ENCODE results near the gene ASIC3.

DNA sequence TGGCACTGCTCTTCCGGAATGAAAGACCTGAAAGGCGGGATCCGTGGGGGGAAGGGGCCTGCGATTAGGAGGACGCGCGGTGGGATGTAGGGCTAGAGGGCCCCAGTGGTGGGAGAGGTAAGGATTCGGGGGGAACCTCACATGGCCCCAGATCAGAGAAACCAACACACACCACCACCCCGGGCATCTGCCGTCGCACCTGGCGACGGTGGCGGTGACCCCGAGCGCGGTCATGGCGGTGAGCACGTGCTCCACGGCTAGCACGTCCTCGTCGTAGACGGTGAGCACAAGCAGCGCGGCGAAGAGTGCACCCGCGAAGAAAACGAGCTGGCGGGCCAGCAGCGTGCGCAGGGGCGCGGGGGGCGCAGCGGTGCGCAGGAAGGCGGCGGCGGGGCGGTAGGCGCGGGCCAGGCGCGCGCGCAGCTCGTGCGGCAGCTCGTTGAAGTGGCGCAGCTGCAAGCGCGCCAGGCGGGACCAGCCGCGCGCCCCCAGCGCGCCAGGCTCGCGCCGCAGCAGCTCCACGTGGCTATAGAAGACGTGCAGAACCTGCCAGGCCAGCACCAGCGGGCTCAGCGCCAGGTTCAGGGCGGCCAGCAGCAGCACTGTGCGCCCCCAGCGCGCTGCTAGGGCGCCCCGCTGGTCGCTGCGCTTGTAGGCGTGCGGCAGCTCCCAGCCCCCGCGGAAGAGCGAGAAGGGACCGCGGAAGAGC lies 29.8 kb upstream of the ASIC3 start:
- TF ChIP-seq, protein P1, sequence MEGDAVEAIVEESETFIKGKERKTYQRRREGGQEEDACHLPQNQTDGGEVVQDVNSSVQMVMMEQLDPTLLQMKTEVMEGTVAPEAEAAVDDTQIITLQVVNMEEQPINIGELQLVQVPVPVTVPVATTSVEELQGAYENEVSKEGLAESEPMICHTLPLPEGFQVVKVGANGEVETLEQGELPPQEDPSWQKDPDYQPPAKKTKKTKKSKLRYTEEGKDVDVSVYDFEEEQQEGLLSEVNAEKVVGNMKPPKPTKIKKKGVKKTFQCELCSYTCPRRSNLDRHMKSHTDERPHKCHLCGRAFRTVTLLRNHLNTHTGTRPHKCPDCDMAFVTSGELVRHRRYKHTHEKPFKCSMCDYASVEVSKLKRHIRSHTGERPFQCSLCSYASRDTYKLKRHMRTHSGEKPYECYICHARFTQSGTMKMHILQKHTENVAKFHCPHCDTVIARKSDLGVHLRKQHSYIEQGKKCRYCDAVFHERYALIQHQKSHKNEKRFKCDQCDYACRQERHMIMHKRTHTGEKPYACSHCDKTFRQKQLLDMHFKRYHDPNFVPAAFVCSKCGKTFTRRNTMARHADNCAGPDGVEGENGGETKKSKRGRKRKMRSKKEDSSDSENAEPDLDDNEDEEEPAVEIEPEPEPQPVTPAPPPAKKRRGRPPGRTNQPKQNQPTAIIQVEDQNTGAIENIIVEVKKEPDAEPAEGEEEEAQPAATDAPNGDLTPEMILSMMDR (IDR thresholded peaks at IDR 0.05): no peak
- no peak for TF ChIP-seq POLR2A (IDR thresholded peaks at IDR 0.05)

Data from Peyer's patch (tissue), 4 donors.